WERI-Rb-1 (cell line): ENCODE measurements around the gene ATG5.

Source experiments
- DNase-seq: peaks from one replicate; pipeline ENCODE4 v3.0.0-alpha.2; 2020
- H3K27ac ChIP-seq: fragments of 250-450 bp; sonication (Bioruptor Pico); 2 replicates; pipeline ENCODE4 v1.5.1; 2020; ENCODE audit warnings: mild to moderate bottlenecking, moderate library complexity
- H3K27me3 ChIP-seq: fragments of 250-450 bp; sonication (Bioruptor Pico); 2 replicates; pipeline ENCODE4 v1.5.1; 2021; ENCODE audit warnings: mild to moderate bottlenecking, low read depth, moderate library complexity; ENCODE audit not compliant: insufficient read depth, severe bottlenecking
- H3K36me3 ChIP-seq: fragments of 250-450 bp; sonication (Bioruptor Pico); 2 replicates; pipeline ENCODE4 v1.5.1; 2020; ENCODE audit warnings: mild to moderate bottlenecking, moderate library complexity
- H3K4me3 ChIP-seq: 2 replicates; pipeline ENCODE4 v1.5.1; 2011; ENCODE audit warnings: low read depth, mild to moderate bottlenecking, control low read depth, low read length
- H3K9me3 ChIP-seq: fragments of 250-450 bp; sonication (Bioruptor Pico); 2 replicates; pipeline ENCODE4 v1.5.1; 2021; ENCODE audit warnings: mild to moderate bottlenecking, moderate library complexity; ENCODE audit not compliant: severe bottlenecking
- CTCF ChIP-seq: IDR thresholded peaks from 2 replicates; pipeline ENCODE4 v1.5.1; 2011; ENCODE audit warnings: low read depth, mild to moderate bottlenecking, control low read depth, inconsistent platforms, low read length

Gene ATG5

GRCh38 chr6:106216527-106216926, 109.0 kb downstream of the ATG5 start:
- Histone ChIP-seq H3K27me3 (no peaks in the 10 kb centered on the region), H3K36me3 (no peaks in the 10 kb centered on the region), H3K4me3 (no peak overlapping the region), H3K9me3 (no peaks in the 10 kb centered on the region), H3K27ac (no peak overlapping the region)
- no peak for TF ChIP-seq CTCF
- no peak for DNase-seq

GRCh38 chr6:106215608-106216007, 110.0 kb downstream of the ATG5 start:
- DNase-seq = no peak
- H3K27me3 ChIP-seq = no peaks in the 10 kb centered on the region
- no peaks in the 10 kb centered on the region for H3K9me3 ChIP-seq
- no peak overlapping the region for H3K4me3 ChIP-seq
- H3K36me3 ChIP-seq = no peaks in the 10 kb centered on the region
- H3K27ac ChIP-seq = no peak overlapping the region
- no peak for TF ChIP-seq CTCF

DNA sequence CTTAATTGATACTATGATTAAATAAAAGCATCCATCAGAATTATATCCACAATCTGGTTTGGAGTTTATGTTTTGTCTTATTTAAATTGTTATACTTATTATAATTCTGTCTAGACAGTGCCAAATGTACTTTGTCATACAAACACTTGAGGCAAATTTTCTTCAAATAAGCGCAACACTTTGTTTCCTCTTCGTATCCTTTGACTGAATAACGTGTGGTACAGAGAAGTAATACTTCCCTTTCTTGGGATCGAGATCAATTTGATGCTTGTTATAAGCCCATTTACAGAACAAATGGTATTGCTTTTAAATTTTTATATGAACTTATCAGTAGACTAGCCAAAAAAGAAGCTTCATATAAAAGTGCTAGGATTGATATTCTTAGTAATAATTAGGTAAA, 111.0 kb downstream of the ATG5 start:
- Histone ChIP-seq H3K27ac (no peak overlapping the region), H3K27me3 (no peaks in the 10 kb centered on the region), H3K9me3 (no peaks in the 10 kb centered on the region), H3K36me3 (no peaks in the 10 kb centered on the region), H3K4me3 (no peak overlapping the region)
- no peak for TF ChIP-seq CTCF
- no peak for DNase-seq

DNA sequence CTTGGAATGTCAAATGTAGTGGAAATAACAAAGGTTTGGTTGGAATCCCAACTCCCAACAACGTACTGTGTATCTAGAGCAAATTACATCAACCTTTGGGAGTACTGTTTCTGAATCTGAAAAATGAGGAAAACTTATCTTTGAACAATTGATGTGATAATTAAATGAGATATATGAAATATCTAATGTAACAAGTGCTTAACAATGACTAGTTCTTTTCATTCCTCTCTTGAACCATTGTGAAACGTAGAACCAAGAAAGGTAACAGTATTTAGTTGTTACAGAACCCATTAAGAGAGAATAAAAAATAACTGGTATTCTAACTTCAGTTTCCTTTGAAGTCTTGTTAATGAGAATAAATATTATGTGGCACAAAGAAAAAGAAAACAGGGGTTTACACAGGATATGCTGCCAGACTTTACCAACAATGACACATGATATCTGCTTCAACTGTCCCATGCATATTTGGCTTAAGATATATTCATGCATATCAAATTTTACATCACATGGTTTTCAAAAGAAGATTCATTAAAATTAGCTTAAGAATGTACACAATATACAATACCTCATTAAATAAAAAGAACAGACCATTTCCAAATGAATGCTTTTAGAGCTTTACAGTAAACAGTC, 111.8 kb downstream of the ATG5 start:
- no peak overlapping the region for H3K27ac ChIP-seq
- no peaks in the 10 kb centered on the region for H3K36me3 ChIP-seq
- no peaks in the 10 kb centered on the region for H3K9me3 ChIP-seq
- no peak overlapping the region for H3K4me3 ChIP-seq
- no peak for DNase-seq
- no peaks in the 10 kb centered on the region for H3K27me3 ChIP-seq
- no peak for TF ChIP-seq CTCF

DNA sequence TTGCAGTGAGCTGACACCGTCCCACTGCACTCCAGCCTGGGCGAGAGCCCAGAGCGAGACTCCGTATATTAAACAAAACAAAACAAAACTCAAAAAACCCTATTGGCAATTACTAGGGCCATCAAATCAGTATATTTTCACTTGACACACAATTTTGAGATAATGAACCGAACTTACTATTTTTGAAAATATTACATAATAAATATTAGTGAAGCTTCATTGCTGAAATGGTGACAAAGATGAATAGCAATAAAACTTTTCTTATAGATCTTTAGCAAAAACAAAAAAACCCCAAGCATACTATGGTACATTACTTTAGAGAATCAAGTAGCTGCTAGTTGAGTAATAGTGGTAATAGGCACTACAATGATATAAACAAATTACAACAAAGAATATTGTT, 113.0 kb downstream of the ATG5 start:
- DNase-seq = no peak
- Histone ChIP-seq H3K36me3 (no peaks in the 10 kb centered on the region), H3K27ac (no peak overlapping the region), H3K4me3 (no peak overlapping the region), H3K27me3 (no peaks in the 10 kb centered on the region), H3K9me3 (no peaks in the 10 kb centered on the region)
- TF ChIP-seq CTCF = no peak

DNA sequence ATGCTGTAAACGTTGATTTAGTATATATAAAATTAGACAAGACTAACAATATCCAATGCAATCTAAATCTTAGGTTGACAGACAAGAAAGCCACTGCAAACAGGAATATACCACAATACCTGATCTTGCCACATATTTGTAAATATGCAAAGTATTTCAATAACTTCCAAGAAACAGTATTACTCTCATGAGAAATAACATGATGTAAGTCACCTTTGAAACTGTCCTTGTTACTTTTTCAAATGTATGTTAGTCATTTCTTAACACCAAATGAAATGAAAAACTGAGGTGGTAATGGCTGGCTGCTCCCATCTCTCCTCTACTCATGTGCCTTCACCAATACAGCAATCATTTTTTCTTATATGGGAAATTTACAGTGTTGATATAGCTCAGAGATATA, 118.7 kb downstream of the ATG5 start:
- TF ChIP-seq CTCF = no peak
- Histone ChIP-seq H3K9me3 (no peaks in the 10 kb centered on the region), H3K27ac (no peak overlapping the region), H3K27me3 (no peaks in the 10 kb centered on the region), H3K36me3 (no peaks in the 10 kb centered on the region), H3K4me3 (no peak overlapping the region)
- no peak for DNase-seq
